ENCODE results near the gene CEP135.

CEP135 gene

DNA sequence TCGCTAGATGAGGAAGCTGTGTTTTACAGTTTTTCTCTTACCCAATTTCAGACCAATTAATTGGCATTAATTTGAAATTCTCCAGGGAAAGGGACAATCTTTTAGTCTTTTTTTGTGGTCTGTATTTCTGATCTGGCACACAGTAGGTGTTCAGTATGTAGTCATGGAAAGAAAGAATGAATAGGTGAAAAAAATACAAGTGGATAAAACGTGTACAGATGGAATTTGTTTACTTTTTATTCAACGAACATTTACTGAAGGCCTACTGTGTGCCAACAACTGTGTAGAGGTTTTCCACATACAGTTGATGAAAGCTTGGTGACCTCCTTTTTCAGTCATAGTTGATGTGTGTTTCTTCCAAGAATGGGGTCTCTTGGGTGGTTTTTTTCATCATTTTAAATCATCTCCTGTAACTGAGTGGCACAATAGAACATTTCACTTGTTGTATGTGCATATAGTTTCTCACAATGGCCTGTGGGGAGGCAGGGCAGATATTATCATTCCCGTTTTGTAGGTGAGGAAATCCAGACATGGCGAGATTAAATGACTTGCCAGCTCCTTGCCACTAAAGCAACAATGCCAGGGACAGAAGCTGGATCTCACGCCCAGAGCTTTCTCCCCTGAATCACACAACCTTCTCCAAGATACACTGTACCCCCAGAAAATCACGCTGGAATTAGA lies 102.4 kb downstream of the CEP135 start:
- Histone ChIP-seq H3K4me1 (ENCODE audit: control insufficient read depth, insufficient read depth, low read length) (no peaks in the 10 kb centered on the region), H3K27me3 (ENCODE audit: control insufficient read depth, insufficient read depth, low read length) (no peaks in the 10 kb centered on the region), H3K36me3 (ENCODE audit: control insufficient read depth, insufficient read depth, low read length) (no peaks in the 10 kb centered on the region), H3K27ac (ENCODE audit: low read length) (no peak overlapping the region), H3K9me3 (ENCODE audit: control insufficient read depth, insufficient read depth, low read length) (no peaks in the 10 kb centered on the region), H3K4me3 (ENCODE audit: low read length) (no peak overlapping the region)
- no CpG with 5 or more reads among the region's 7 CpGs for WGBS (ENCODE audit: insufficient coverage, insufficient read length)
- no peak for DNase-seq (ENCODE audit: low read depth, low spot score)

- WGBS (ENCODE audit: insufficient coverage, insufficient read length) = no CpG with 5 or more reads among the region's 1 CpG
- H3K4me3 ChIP-seq (ENCODE audit: low read length) = no peak overlapping the region
- DNase-seq (ENCODE audit: low read depth, low spot score) = no peak
- no peaks in the 10 kb centered on the region for H3K36me3 ChIP-seq (ENCODE audit: control insufficient read depth, insufficient read depth, low read length)
- no peaks in the 10 kb centered on the region for H3K9me3 ChIP-seq (ENCODE audit: control insufficient read depth, insufficient read depth, low read length)
- H3K27ac ChIP-seq (ENCODE audit: low read length) = no peak overlapping the region
- H3K4me1 ChIP-seq (ENCODE audit: control insufficient read depth, insufficient read depth, low read length) = no peaks in the 10 kb centered on the region
- H3K27me3 ChIP-seq (ENCODE audit: control insufficient read depth, insufficient read depth, low read length) = no peaks in the 10 kb centered on the region
These were observed 102.9 kb downstream of the CEP135 start for GRCh38 chr4:56051710-56052075.

DNA sequence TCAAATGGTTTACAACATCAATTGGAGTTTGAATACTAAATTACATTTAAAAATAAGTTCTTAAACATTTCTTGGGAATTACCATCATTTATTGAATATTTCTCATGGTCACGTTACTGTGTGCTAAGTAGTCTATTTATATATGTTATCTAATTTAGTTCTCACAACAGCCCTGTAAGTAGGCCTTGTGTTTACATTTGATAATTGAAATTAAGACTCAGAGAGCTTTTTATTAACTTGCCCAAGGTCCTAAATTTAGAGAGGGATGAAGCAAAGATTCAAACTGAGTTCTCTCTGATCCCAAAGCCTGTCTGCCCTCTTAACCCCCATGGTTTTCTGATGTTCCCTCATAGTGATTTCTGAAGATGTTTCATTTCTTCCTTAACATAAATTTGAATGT lies 103.7 kb downstream of the CEP135 start:
- DNase-seq (ENCODE audit: low read depth, low spot score) = no peak

GRCh38 chr4:56052966-56053365 lies 104.2 kb downstream of the CEP135 start:
- Histone ChIP-seq H3K36me3 (ENCODE audit: control insufficient read depth, insufficient read depth, low read length) (no peaks in the 10 kb centered on the region), H3K27ac (ENCODE audit: low read length) (no peak overlapping the region), H3K9me3 (ENCODE audit: control insufficient read depth, insufficient read depth, low read length) (no peaks in the 10 kb centered on the region), H3K27me3 (ENCODE audit: control insufficient read depth, insufficient read depth, low read length) (no peaks in the 10 kb centered on the region), H3K4me1 (ENCODE audit: control insufficient read depth, insufficient read depth, low read length) (no peaks in the 10 kb centered on the region), H3K4me3 (ENCODE audit: low read length) (no peak overlapping the region)
- DNase-seq (ENCODE audit: low read depth, low spot score) = no peak
- WGBS (ENCODE audit: insufficient coverage, insufficient read length) = no CpG with 5 or more reads among the region's 5 CpGs

More for the DNA sequence above, 103.7 kb downstream of the CEP135 start:
- H3K36me3 ChIP-seq (ENCODE audit: control insufficient read depth, insufficient read depth, low read length) = no peaks in the 10 kb centered on the region
- H3K4me1 ChIP-seq (ENCODE audit: control insufficient read depth, insufficient read depth, low read length) = no peaks in the 10 kb centered on the region
- no peaks in the 10 kb centered on the region for H3K9me3 ChIP-seq (ENCODE audit: control insufficient read depth, insufficient read depth, low read length)
- no peak overlapping the region for H3K4me3 ChIP-seq (ENCODE audit: low read length)
- no peak overlapping the region for H3K27ac ChIP-seq (ENCODE audit: low read length)
- no CpG with 5 or more reads among the region's 1 CpG for WGBS (ENCODE audit: insufficient coverage, insufficient read length)
- no peaks in the 10 kb centered on the region for H3K27me3 ChIP-seq (ENCODE audit: control insufficient read depth, insufficient read depth, low read length)

DNA sequence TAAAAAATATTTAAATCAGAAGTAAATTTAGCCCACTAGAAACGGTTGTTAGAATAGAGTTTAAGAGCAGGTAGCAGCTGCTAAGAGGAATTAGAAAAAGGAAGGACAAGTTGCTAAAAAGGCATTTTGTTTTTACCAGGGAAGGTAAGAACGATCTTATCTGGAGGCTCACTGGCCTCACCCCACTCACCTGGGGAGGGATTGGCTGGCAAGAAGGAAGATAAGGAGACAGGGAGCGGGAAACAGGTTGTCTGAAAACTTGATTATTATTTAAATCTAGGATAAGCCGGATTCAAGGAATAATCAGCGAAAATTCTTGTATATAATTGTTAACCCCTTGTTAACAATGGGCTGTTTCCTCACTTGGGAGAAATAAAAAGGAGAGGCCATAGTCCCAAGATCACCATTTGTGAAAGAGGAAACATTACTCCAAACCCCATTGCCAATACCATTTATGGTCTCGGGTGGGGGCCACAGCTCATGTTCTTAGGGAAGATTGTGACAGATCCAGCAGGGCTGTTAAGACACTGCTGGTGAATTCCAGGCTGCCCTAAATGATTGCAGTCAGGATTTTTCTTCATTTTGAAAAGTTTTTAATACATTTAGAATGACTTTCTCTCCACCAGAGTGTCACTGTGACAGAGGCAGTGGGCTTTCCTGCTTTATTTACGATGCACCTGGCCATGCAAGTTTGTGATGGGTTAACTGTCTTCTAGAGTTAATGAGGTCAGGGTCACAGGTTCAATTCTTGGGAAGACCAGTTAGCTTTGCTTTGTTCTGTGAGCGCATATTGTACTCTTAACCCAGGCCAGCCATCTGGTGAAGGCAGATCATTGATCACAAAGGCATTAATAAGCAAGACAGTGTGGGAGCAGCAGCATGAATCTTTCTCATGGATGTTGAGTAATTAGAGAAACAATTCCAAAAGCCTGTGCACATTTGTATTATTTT lies 106.6 kb downstream of the CEP135 start:
- no peaks in the 10 kb centered on the region for H3K9me3 ChIP-seq (ENCODE audit: control insufficient read depth, insufficient read depth, low read length)
- no peaks in the 10 kb centered on the region for H3K4me1 ChIP-seq (ENCODE audit: control insufficient read depth, insufficient read depth, low read length)
- H3K4me3 ChIP-seq (ENCODE audit: low read length) = no peak overlapping the region
- H3K27me3 ChIP-seq (ENCODE audit: control insufficient read depth, insufficient read depth, low read length) = no peaks in the 10 kb centered on the region
- no peaks in the 10 kb centered on the region for H3K36me3 ChIP-seq (ENCODE audit: control insufficient read depth, insufficient read depth, low read length)
- WGBS (ENCODE audit: insufficient coverage, insufficient read length) = no CpG with 5 or more reads among the region's 8 CpGs
- H3K27ac ChIP-seq (ENCODE audit: low read length) = no peak overlapping the region
- no peak for DNase-seq (ENCODE audit: low read depth, low spot score)

- no peaks in the 10 kb centered on the region for H3K27me3 ChIP-seq (ENCODE audit: control insufficient read depth, insufficient read depth, low read length)
- no peaks in the 10 kb centered on the region for H3K36me3 ChIP-seq (ENCODE audit: control insufficient read depth, insufficient read depth, low read length)
- no peak for DNase-seq (ENCODE audit: low read depth, low spot score)
- H3K4me3 ChIP-seq (ENCODE audit: low read length) = no peak overlapping the region
- H3K4me1 ChIP-seq (ENCODE audit: control insufficient read depth, insufficient read depth, low read length) = no peaks in the 10 kb centered on the region
- no peaks in the 10 kb centered on the region for H3K9me3 ChIP-seq (ENCODE audit: control insufficient read depth, insufficient read depth, low read length)
- no peak overlapping the region for H3K27ac ChIP-seq (ENCODE audit: low read length)
- WGBS (ENCODE audit: insufficient coverage, insufficient read length) = no CpG with 5 or more reads among the region's 1 CpG
These were observed 107.2 kb downstream of the CEP135 start for GRCh38 chr4:56055991-56056390.

DNA sequence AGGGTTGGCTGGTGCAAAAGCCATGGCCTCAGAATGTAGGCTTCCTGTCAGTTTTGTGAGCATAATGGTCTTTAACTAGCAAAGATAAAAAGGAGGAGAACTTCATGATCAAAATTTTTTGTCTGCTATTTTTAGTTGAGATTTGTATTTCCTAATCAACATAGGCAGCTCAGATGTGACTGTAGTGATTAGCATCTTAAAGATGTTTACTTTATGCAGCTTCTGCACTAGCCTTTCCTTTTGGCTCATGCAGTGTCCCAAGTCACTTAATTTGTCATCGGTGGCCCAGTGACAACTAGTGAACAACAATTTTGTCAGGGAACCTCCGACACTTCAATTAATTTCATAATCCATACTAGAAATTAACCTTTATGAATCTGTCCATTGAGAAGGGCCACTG lies 109.8 kb downstream of the CEP135 start:
- no CpG with 5 or more reads among the region's 2 CpGs for WGBS (ENCODE audit: insufficient coverage, insufficient read length)
- Histone ChIP-seq H3K27ac (ENCODE audit: low read length) (no peak overlapping the region), H3K4me1 (ENCODE audit: control insufficient read depth, insufficient read depth, low read length) (no peaks in the 10 kb centered on the region), H3K36me3 (ENCODE audit: control insufficient read depth, insufficient read depth, low read length) (no peaks in the 10 kb centered on the region), H3K4me3 (ENCODE audit: low read length) (no peak overlapping the region), H3K27me3 (ENCODE audit: control insufficient read depth, insufficient read depth, low read length) (no peaks in the 10 kb centered on the region), H3K9me3 (ENCODE audit: control insufficient read depth, insufficient read depth, low read length) (no peaks in the 10 kb centered on the region)
- DNase-seq (ENCODE audit: low read depth, low spot score) = no peak

DNA sequence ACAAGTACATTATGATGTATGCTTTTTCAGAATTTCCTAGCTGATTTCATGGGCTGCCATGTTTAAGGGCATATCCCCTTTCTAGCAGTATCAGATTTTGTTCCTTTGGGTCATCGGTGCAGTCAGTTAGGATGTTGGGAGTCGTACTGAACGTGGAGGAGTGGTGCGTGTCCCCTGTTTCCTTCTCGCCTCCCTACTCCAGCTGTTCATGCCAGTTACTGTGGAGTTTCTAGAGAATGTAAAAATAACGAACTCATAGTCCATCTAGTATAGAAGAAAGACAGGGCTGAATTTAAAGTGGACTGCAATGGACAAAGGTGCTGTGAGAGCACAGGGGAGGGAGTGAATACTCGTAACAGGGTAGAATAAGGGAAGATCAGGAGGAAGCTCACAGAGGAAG lies 111.3 kb downstream of the CEP135 start:
- WGBS (ENCODE audit: insufficient coverage, insufficient read length) = no CpG with 5 or more reads among the region's 7 CpGs

GRCh38 chr4:56062106-56062505 lies 113.4 kb downstream of the CEP135 start:
- Histone ChIP-seq H3K27me3 (ENCODE audit: control insufficient read depth, insufficient read depth, low read length) (no peaks in the 10 kb centered on the region), H3K27ac (ENCODE audit: low read length) (no peak overlapping the region), H3K36me3 (ENCODE audit: control insufficient read depth, insufficient read depth, low read length) (no peaks in the 10 kb centered on the region), H3K4me1 (ENCODE audit: control insufficient read depth, insufficient read depth, low read length) (no peaks in the 10 kb centered on the region), H3K9me3 (ENCODE audit: control insufficient read depth, insufficient read depth, low read length) (no peaks in the 10 kb centered on the region), H3K4me3 (ENCODE audit: low read length) (no peak overlapping the region)
- WGBS (ENCODE audit: insufficient coverage, insufficient read length) = no CpG with 5 or more reads among the region's 3 CpGs
- no peak for DNase-seq (ENCODE audit: low read depth, low spot score)

More for the DNA sequence above, 111.3 kb downstream of the CEP135 start:
- Histone ChIP-seq H3K9me3 (ENCODE audit: control insufficient read depth, insufficient read depth, low read length) (no peaks in the 10 kb centered on the region), H3K27ac (ENCODE audit: low read length) (no peak overlapping the region), H3K27me3 (ENCODE audit: control insufficient read depth, insufficient read depth, low read length) (no peaks in the 10 kb centered on the region), H3K4me1 (ENCODE audit: control insufficient read depth, insufficient read depth, low read length) (no peaks in the 10 kb centered on the region), H3K4me3 (ENCODE audit: low read length) (no peak overlapping the region), H3K36me3 (ENCODE audit: control insufficient read depth, insufficient read depth, low read length) (no peaks in the 10 kb centered on the region)
- no peak for DNase-seq (ENCODE audit: low read depth, low spot score)

DNA sequence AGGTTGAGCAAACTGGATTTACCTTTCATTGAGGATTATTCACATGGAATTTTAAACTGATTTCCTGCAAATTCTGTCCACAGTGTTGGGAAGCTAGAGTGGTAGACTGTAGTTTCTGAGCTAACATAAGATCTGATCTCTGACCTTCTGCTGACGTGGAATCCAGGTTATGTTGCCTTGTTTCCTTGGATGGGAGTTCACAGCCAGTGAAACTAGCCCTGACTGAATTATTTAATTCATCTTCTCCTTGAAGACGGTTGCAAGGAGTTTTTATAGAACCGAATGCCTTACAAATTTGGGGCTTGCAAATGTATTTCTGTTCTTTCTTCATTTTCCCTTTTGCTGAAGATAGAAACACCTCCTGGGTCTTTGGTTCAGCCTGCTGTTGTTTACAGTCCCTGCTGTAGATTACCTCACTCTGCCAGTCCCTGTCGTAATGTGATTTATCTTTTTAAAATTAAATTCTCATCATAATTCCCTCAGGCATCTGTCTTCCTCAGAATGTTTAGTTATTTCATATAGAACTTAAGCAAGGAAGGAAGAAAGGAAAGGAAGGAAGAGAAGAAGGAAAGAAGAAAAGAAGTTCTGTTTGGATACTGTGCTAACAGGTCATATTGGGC lies 113.9 kb downstream of the CEP135 start:
- Histone ChIP-seq H3K9me3 (ENCODE audit: control insufficient read depth, insufficient read depth, low read length) (no peaks in the 10 kb centered on the region), H3K4me3 (ENCODE audit: low read length) (no peak overlapping the region), H3K4me1 (ENCODE audit: control insufficient read depth, insufficient read depth, low read length) (no peaks in the 10 kb centered on the region), H3K36me3 (ENCODE audit: control insufficient read depth, insufficient read depth, low read length) (no peaks in the 10 kb centered on the region), H3K27ac (ENCODE audit: low read length) (no peak overlapping the region), H3K27me3 (ENCODE audit: control insufficient read depth, insufficient read depth, low read length) (no peaks in the 10 kb centered on the region)
- no peak for DNase-seq (ENCODE audit: low read depth, low spot score)
- no CpG with 5 or more reads among the region's 4 CpGs for WGBS (ENCODE audit: insufficient coverage, insufficient read length)
